Measurements from ENCODE around the gene HDAC4.

GRCh38 chr2:239215988-239216613 is 184.7 kb downstream of the HDAC4 start:
- TF ChIP-seq POLR2A (IDR thresholded peaks at IDR 0.05; ENCODE audit: low read depth, low read length), result no peak
- TF ChIP-seq, protein P1, sequence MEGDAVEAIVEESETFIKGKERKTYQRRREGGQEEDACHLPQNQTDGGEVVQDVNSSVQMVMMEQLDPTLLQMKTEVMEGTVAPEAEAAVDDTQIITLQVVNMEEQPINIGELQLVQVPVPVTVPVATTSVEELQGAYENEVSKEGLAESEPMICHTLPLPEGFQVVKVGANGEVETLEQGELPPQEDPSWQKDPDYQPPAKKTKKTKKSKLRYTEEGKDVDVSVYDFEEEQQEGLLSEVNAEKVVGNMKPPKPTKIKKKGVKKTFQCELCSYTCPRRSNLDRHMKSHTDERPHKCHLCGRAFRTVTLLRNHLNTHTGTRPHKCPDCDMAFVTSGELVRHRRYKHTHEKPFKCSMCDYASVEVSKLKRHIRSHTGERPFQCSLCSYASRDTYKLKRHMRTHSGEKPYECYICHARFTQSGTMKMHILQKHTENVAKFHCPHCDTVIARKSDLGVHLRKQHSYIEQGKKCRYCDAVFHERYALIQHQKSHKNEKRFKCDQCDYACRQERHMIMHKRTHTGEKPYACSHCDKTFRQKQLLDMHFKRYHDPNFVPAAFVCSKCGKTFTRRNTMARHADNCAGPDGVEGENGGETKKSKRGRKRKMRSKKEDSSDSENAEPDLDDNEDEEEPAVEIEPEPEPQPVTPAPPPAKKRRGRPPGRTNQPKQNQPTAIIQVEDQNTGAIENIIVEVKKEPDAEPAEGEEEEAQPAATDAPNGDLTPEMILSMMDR (conservative IDR thresholded peaks at IDR 0.05; ENCODE audit: low read depth, low read length), result no peak
- no peak for TF ChIP-seq CEBPB (IDR thresholded peaks at IDR 0.05; ENCODE audit: low read depth, low read length)
- no peak for TF ChIP-seq MAFK (IDR thresholded peaks at IDR 0.05; ENCODE audit: low read depth, low read length)
- TF ChIP-seq RAD21 (IDR thresholded peaks at IDR 0.05; ENCODE audit: low read length), result no peak
- TF ChIP-seq USF2 (IDR thresholded peaks at IDR 0.05; ENCODE audit: low read depth, low read length), result no peak

Data from IMR-90 (cell line).